HTR-8/SVneo (cell line): Measurements from ENCODE around the gene ADORA1.

Experiments
- DNase-seq: peaks from one replicate; pipeline ENCODE4 v3.0.0; 2011; ENCODE audit warnings: low spot score, mixed read lengths; ENCODE audit not compliant: insufficient read length
- FAIRE-seq: peaks from 2 replicates; lab custom pipeline; 2011; peaks lifted over from hg19 to GRCh38; lab: Jason Lieb, UNC

Gene ADORA1

DNA sequence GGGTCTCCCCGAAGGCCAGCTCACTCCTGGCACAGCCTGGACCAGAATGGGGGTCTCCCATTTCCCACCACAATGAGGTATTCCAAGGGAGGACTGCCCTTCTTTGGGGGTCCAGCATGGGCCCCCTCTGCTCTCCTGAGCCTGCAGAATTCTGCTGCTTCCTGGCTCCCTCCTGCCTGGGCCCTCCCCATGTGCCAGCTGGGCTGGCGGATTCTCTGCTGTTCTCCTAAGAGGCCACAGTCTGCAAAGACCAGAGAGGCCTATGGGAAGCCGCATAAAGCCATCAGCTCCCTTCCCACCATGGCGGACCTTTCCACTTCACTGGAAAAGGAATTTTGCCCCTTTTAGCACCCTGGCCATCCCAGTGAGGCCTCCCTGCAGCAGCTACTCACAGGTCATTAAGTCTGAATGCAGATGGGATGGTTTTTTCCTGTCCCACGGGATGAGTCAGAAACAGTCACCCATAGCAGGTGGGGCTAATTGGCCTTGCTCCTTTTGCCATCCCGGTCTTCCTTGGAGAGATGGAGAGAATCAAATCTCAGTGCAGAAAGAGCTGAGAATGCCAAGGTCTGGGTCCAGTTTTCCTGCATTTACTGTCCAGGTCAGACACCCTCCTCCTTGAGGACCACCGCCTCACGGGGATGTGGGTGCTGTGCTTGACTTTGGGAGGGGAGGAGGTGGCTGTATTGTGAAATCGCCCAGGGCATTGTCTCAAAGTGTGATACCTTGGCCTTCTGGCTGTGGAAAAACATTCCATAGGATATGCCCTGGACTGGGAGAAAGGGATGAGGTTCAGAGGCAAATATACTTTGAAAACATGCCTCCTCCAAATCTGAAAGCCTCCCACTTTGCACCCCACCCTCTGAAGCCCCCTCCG is 24.9 kb downstream of the ADORA1 start:
- DNase-seq (no peak), FAIRE-seq (peak; percentile 65)

- no peak for FAIRE-seq
Observed at GRCh38 chr1:203153051-203153988, 25.8 kb downstream of the ADORA1 start.

GRCh38 chr1:203153989-203154821 is 26.7 kb downstream of the ADORA1 start:
- DNase-seq (peak; percentile 63), FAIRE-seq (peak; percentile 80)

More at GRCh38 chr1:203153051-203153988, 25.8 kb downstream of the ADORA1 start:
- DNase-seq: peak; percentile 67

GRCh38 chr1:203156280-203156679 is 28.8 kb downstream of the ADORA1 start:
- FAIRE-seq (no peak), DNase-seq (no peak)

DNA sequence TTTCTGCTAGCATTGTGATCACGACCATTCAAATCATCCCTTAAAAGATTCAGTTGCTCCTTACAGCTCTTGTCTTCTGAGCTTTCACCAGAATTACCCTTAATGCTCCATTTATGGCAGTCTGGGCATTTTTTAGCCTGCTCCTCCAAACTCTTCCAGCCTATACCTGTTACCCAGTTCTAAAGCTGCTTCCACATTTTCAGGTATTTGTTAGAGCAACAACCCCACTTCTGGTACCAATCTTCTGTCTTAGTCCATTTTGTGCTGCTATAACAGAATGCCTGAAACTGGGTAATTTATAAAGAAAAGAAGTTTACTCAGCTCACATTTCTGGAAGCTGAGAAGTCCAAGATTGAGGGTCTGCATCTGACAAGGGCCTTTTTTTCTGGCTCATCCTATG is 30.9 kb downstream of the ADORA1 start:
- FAIRE-seq (no peak), DNase-seq (no peak)

DNA sequence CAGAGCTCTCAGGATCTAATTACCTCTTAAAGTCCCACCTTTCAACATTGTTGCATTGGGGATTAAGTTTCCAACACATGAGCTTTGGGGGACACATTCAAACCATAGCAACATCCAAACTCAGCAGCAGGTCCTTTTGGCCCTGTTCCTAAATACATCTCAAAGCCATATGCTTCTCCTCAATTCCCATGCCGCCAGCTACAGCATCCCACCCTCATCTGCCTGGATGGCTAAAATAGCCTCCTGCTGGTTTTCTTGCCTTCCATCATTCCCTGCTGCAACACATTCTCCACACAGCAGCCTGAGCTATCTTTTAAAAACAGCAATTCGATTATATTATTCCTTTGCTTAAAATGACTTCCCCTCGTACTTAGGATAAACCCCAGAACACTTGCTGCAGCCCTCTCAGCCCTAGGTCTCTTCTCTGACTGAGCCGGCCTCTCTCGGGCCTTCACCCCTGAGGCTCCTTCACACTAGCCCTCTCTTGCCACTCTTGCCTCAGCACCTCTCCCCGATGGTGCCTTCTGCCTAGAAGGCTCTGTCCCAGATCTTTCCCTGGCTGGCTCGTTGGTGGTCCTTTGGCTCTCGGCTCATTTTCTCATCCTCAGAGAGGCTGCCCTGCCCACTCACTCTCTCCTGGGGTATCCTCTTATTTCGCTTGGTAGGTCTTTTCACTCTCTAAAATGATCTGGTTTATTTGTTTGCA is 31.6 kb downstream of the ADORA1 start:
- no peak for FAIRE-seq
- no peak for DNase-seq

DNA sequence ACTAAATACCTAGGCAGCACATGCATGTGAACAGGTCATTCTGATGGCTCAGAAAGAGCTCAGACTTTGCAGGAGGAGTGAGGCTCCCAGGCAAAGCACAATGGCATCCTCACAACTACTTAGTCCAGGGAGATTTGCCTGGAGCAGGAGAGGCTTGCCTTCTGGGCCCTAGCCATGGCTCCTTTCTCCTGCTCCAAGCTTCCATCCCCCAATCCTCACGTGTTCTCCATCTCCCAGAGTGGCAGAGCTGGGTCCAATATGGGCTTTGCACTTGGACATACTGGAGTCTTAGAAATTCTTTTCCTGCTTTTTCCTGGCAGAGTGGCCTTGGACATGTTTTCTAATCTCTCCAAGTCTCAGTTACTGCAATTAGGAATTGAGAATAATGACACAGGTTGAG is 32.3 kb downstream of the ADORA1 start:
- DNase-seq (no peak), FAIRE-seq (no peak)

- FAIRE-seq (no peak), DNase-seq (no peak)
Observed at GRCh38 chr1:203161175-203161574, 33.6 kb downstream of the ADORA1 start.

DNA sequence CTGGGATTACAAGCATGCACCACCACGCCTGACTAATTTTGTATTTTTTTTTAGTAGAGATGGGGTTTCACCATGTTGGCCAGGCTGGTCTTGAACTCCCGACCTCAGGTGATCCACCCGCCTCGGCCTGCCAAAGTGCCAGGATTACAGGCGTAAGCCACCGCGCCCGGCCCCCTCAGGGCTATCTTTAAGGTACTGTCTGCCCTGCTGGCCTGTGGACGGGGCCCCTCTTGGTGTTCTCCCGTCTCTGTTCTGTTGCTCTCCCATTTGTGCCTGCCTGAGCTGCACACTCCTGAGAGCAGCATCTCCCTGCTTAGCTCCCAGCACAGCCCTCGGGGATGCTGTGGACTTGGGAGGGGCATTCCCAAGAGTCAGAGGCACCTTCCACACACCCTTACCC is 34.2 kb downstream of the ADORA1 start:
- DNase-seq: no peak
- no peak for FAIRE-seq

DNA sequence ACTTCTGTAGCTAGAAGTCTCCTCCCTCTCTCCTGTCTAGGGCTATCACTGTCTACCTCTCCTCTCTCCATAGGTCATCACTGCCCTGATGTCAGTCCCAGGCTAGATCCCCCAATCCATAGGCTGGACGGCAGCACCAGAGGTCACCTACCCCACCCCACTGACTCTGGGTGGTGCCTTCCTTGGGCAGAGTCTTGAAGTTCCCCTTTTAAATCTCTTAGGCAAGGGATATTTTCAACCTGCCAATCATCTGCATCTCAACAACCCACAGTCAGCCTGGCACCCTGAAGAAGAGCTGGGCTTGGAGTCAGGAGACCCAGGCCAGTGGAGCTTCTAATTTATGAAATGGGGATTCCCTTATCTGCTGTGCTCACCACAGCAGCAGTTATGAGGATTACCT is 34.9 kb downstream of the ADORA1 start:
- FAIRE-seq: no peak
- DNase-seq: no peak

DNA sequence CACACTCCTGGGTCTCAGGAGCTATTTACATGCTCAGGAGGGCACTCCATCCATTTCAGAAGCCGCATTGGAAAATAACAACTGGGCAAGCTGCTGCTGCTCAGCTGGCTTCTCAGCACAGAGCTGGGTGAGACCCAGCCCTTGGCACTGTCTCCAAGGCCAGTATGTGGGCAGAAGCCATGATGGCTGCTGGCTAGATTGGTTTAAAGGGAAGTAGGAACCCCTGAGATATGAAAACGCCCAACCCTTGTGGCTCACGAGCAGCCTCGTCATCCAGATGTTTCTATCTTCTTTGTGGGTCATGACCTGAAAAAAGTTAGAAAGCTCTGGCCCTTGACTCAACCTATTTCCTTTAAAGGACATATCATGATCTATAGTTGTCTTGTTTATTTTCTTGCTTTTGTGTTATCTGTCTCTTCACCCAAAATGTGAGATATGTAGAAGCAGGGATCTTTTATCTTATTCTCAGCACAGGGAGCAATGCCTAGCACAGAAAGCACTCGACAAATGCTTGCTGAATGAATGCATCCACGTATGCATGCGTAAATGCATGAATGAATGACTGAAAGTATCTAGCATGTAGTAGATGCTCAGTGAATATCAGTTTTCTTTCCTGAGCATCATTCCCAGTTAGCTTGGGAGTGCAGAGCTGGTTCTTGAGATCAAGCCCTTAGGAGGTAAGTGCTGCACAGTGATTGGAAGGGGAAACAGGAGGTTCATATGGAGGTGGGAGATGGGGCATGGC is 36.5 kb downstream of the ADORA1 start:
- DNase-seq (no peak), FAIRE-seq (no peak)

DNA sequence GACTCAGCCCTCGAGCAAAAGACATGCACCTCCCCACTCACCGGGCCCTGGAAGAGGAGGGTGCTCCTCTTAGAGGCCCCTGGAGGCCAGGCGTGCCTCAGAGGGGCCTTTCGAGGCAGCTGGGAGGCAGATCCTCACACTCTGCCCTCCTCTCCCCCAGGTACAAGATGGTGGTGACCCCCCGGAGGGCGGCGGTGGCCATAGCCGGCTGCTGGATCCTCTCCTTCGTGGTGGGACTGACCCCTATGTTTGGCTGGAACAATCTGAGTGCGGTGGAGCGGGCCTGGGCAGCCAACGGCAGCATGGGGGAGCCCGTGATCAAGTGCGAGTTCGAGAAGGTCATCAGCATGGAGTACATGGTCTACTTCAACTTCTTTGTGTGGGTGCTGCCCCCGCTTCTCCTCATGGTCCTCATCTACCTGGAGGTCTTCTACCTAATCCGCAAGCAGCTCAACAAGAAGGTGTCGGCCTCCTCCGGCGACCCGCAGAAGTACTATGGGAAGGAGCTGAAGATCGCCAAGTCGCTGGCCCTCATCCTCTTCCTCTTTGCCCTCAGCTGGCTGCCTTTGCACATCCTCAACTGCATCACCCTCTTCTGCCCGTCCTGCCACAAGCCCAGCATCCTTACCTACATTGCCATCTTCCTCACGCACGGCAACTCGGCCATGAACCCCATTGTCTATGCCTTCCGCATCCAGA is 37.7 kb downstream of the ADORA1 start:
- FAIRE-seq: no peak
- DNase-seq: no peak

DNA sequence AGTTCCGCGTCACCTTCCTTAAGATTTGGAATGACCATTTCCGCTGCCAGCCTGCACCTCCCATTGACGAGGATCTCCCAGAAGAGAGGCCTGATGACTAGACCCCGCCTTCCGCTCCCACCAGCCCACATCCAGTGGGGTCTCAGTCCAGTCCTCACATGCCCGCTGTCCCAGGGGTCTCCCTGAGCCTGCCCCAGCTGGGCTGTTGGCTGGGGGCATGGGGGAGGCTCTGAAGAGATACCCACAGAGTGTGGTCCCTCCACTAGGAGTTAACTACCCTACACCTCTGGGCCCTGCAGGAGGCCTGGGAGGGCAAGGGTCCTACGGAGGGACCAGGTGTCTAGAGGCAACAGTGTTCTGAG is 38.3 kb downstream of the ADORA1 start:
- DNase-seq (no peak), FAIRE-seq (no peak)

DNA sequence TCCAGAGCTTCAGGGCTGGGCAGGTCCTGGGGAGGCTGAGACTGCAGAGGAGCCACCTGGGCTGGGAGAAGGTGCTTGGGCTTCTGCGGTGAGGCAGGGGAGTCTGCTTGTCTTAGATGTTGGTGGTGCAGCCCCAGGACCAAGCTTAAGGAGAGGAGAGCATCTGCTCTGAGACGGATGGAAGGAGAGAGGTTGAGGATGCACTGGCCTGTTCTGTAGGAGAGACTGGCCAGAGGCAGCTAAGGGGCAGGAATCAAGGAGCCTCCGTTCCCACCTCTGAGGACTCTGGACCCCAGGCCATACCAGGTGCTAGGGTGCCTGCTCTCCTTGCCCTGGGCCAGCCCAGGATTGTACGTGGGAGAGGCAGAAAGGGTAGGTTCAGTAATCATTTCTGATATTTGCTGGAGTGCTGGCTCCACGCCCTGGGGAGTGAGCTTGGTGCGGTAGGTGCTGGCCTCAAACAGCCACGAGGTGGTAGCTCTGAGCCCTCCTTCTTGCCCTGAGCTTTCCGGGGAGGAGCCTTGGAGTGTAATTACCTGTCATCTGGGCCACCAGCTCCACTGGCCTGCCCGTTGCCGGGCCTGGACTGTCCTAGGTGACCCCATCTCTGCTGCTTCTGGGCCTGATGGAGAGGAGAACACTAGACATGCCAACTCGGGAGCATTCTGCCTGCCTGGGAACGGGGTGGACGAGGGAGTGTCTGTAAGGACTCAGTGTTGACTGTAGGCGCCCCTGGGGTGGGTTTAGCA is 38.8 kb downstream of the ADORA1 start:
- no peak for DNase-seq

DNA sequence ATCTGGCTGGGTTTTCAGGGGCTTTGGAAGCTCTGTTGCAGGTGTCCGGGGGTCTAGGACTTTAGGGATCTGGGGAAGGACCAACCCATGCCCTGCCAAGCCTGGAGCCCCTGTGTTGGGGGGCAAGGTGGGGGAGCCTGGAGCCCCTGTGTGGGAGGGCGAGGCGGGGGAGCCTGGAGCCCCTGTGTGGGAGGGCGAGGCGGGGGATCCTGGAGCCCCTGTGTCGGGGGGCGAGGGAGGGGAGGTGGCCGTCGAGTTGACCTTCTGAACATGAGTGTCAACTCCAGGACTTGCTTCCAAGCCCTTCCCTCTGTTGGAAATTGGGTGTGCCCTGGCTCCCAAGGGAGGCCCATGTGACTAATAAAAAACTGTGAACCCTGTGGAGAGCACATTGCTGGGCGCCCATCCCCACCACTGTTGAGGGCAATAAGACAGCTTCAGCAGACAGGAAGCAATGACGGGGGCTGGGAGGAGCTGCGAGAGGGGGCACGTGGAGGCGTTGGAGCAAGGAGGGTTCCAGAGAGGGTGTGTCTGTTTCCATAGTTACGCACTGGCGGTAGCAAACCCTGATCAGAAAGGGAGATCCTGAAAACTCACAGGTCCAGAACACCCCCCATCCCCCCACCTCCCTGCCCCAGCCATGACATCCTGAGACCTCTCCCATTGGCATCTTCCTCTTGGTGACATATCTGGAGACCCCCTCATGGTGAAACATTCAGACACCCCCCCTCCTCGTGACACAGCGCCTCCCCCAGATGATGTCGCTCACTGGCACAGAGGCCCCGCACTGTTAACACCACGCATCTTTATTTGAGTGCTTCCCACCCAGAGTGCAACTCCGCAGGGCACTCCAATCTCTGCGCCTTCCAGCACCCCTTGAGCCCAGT is 39.7 kb downstream of the ADORA1 start:
- FAIRE-seq (no peak), DNase-seq (no peak)

More for the DNA sequence above, 38.8 kb downstream of the ADORA1 start:
- no peak for FAIRE-seq

- DNase-seq (no peak), FAIRE-seq (no peak)
Observed at GRCh38 chr1:203167913-203168200, 40.3 kb downstream of the ADORA1 start.

DNA sequence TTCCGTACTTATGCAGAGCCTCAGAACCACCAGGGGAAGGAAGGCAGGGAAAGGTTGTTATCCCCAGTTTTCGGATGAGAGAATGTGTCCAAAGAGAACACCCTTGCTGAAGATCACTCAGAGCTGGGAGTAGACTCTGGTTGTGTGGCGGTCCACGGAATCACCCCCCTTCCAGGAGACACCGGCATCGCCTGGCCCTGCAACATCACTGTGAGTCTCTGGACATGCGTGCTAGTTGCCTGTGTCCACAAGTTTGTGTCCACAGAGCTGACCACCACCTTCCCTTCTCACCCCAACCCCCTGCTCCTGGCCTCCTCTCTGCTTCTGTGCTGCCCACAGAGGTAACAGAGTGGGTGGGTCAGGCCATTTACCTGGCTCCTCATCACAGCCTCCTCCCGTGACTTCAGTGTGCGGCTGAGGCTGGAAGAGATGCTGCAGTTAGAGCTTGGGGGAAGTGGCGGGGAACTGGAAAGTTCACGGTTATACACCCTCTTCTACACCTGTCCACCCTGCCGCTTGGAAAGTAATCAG is 40.8 kb downstream of the ADORA1 start:
- no peak for FAIRE-seq
- DNase-seq: no peak
